ENCODE data around the gene SSNA1.

Gene SSNA1

GRCh38 chr9:137232101-137232500 lies 43.6 kb downstream of the SSNA1 start:
- no peak for TF ChIP-seq CEBPB (IDR thresholded peaks at IDR 0.05)
- no peak for TF ChIP-seq YY1 (IDR thresholded peaks at IDR 0.05; ENCODE audit: low read depth)
- TF ChIP-seq, protein P1, sequence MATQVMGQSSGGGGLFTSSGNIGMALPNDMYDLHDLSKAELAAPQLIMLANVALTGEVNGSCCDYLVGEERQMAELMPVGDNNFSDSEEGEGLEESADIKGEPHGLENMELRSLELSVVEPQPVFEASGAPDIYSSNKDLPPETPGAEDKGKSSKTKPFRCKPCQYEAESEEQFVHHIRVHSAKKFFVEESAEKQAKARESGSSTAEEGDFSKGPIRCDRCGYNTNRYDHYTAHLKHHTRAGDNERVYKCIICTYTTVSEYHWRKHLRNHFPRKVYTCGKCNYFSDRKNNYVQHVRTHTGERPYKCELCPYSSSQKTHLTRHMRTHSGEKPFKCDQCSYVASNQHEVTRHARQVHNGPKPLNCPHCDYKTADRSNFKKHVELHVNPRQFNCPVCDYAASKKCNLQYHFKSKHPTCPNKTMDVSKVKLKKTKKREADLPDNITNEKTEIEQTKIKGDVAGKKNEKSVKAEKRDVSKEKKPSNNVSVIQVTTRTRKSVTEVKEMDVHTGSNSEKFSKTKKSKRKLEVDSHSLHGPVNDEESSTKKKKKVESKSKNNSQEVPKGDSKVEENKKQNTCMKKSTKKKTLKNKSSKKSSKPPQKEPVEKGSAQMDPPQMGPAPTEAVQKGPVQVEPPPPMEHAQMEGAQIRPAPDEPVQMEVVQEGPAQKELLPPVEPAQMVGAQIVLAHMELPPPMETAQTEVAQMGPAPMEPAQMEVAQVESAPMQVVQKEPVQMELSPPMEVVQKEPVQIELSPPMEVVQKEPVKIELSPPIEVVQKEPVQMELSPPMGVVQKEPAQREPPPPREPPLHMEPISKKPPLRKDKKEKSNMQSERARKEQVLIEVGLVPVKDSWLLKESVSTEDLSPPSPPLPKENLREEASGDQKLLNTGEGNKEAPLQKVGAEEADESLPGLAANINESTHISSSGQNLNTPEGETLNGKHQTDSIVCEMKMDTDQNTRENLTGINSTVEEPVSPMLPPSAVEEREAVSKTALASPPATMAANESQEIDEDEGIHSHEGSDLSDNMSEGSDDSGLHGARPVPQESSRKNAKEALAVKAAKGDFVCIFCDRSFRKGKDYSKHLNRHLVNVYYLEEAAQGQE (IDR thresholded peaks at IDR 0.05; ENCODE audit: low read depth), result no peak
- no peak for TF ChIP-seq EP300 (IDR thresholded peaks at IDR 0.05; ENCODE audit: borderline replicate concordance)
- TF ChIP-seq FOXM1 (IDR thresholded peaks at IDR 0.05; ENCODE audit: borderline replicate concordance, low read depth), result no peak
- no peak for TF ChIP-seq TAF1 (IDR thresholded peaks at IDR 0.05; ENCODE audit: low read depth)
- no peak for TF ChIP-seq USF1 (IDR thresholded peaks at IDR 0.05)
- TF ChIP-seq TEAD4 (IDR thresholded peaks at IDR 0.05), result no peak
- TF ChIP-seq, protein P2, sequence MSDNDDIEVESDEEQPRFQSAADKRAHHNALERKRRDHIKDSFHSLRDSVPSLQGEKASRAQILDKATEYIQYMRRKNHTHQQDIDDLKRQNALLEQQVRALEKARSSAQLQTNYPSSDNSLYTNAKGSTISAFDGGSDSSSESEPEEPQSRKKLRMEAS (IDR thresholded peaks at IDR 0.05), result no peak
- no peak for TF ChIP-seq CREB1 (IDR thresholded peaks at IDR 0.05; ENCODE audit: low read depth)
- no peak for TF ChIP-seq RAD21 (IDR thresholded peaks at IDR 0.05; ENCODE audit: low read depth)
- TF ChIP-seq NFIC (IDR thresholded peaks at IDR 0.05), result no peak
- TF ChIP-seq TCF12 (IDR thresholded peaks at IDR 0.05; ENCODE audit: low read depth), result no peak

DNA sequence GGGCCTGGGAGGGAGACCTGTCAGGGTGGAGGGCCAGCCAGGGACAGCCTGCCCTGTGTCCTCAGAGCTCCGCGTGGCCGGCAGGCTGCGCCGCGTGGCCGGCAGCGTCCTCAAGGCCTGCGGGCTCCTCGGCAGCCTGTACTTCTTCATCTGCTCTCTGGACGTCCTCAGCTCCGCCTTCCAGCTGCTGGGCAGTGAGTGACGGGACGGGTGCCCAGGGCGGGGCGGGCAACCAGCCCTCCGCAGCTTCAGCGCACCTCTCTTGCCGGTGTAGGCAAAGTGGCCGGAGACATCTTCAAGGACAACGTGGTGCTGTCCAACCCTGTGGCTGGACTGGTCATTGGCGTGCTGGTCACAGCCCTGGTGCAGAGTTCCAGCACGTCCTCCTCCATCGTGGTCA lies 44.0 kb downstream of the SSNA1 start:
- no peak for TF ChIP-seq YY1 (IDR thresholded peaks at IDR 0.05; ENCODE audit: low read depth)
- TF ChIP-seq TAF1 (IDR thresholded peaks at IDR 0.05; ENCODE audit: low read depth), result no peak
- no peak for TF ChIP-seq EGR1 (IDR thresholded peaks at IDR 0.05)
- TF ChIP-seq USF1 (IDR thresholded peaks at IDR 0.05), result no peak
- no peak for TF ChIP-seq NFIC (IDR thresholded peaks at IDR 0.05)
- TF ChIP-seq RAD21 (IDR thresholded peaks at IDR 0.05; ENCODE audit: low read depth), result no peak
- TF ChIP-seq FOXM1 (IDR thresholded peaks at IDR 0.05; ENCODE audit: borderline replicate concordance, low read depth), result no peak
- no peak for TF ChIP-seq TCF12 (IDR thresholded peaks at IDR 0.05; ENCODE audit: low read depth)
- TF ChIP-seq ZBTB7A (IDR thresholded peaks at IDR 0.05; ENCODE audit: low read depth), result no peak
- TF ChIP-seq, protein P2 (IDR thresholded peaks at IDR 0.05), result no peak
- TF ChIP-seq, protein P1 (IDR thresholded peaks at IDR 0.05; ENCODE audit: low read depth), result no peak
- TF ChIP-seq CEBPB (IDR thresholded peaks at IDR 0.05), result no peak
- no peak for TF ChIP-seq TEAD4 (IDR thresholded peaks at IDR 0.05)
- no peak for TF ChIP-seq EP300 (IDR thresholded peaks at IDR 0.05; ENCODE audit: borderline replicate concordance)
- no peak for TF ChIP-seq CREB1 (IDR thresholded peaks at IDR 0.05; ENCODE audit: low read depth)

DNA sequence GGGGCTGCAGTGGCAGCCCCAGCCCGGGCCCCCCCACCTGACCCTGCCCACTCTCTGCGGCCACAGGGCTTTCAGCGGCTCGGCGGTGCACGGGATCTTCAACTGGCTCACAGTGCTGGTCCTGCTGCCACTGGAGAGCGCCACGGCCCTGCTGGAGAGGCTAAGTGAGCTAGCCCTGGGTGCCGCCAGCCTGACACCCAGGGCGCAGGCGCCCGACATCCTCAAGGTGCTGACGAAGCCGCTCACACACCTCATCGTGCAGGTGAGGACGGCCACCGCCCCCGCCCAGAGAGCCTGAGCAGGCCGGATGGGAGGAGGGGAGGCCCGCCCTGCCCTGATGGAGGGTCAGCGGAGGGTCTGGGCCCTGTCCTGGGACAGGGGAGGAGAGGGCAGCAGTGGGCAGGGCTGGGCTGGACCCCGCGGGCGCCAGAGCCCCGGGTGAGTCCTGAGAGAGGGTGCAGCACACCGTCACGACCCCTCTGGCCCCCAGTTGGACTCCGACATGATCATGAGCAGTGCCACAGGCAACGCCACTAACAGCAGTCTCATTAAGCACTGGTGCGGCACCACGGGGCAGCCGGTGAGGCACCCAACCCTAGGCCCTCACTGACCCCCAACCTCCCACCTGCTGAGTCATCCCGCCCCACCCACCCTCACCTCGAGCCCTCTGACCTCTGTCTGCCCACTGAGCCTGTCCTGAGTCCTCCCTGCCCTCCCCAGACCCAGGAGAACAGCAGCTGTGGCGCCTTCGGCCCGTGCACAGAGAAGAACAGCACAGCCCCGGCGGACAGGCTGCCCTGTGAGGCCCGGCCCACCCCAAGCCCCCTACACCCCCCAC lies 44.9 kb downstream of the SSNA1 start:
- TF ChIP-seq ZBTB7A (IDR thresholded peaks at IDR 0.05; ENCODE audit: low read depth) (no peak), FOXM1 (IDR thresholded peaks at IDR 0.05; ENCODE audit: borderline replicate concordance, low read depth) (no peak), CEBPB (IDR thresholded peaks at IDR 0.05) (no peak), CREB1 (IDR thresholded peaks at IDR 0.05; ENCODE audit: low read depth) (no peak), TCF12 (IDR thresholded peaks at IDR 0.05; ENCODE audit: low read depth) (no peak), EP300 (IDR thresholded peaks at IDR 0.05; ENCODE audit: borderline replicate concordance) (no peak), TEAD4 (IDR thresholded peaks at IDR 0.05) (no peak), RAD21 (IDR thresholded peaks at IDR 0.05; ENCODE audit: low read depth) (no peak), TAF1 (IDR thresholded peaks at IDR 0.05; ENCODE audit: low read depth) (no peak), EGR1 (IDR thresholded peaks at IDR 0.05) (no peak), YY1 (IDR thresholded peaks at IDR 0.05; ENCODE audit: low read depth) (no peak), NFIC (IDR thresholded peaks at IDR 0.05) (no peak), USF1 (IDR thresholded peaks at IDR 0.05) (no peak)
- TF ChIP-seq, protein P1 (IDR thresholded peaks at IDR 0.05; ENCODE audit: low read depth), result no peak
- TF ChIP-seq, protein P2 (IDR thresholded peaks at IDR 0.05), result no peak

Measured in Ishikawa (cell line).